NCI-H1048 (cell line): Measurements from ENCODE around the gene WDR17.
"Not testable (repeated sequence)": the region's sequence is repeated elsewhere in the genome, so short reads cannot be mapped to it uniquely, and the experiment has no call there.

Experiments
- DNase-seq: peaks from one replicate; lab custom pipeline; 2025; lab: John Stamatoyannopoulos, UW

WDR17 gene

DNA sequence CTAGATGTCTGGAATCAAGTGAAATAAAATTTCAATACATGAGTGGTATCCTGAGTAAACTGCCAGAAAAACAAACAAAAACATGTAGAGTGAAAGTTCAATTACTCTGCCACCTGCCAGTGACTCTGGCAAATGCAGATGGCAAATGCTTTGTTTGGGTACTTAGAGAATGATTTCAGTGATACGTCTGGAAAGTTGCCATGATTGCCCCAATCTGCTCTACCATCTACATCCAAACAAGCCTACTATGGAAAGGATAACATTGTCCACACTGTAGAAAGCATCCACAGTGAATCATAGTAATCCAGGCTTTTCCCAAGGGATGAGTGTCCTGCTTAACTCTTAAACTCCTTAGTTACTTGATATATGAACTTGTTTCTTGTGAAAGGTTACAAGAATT is 126.3 kb downstream of the WDR17 start:
- no peak for DNase-seq

- DNase-seq: no peak
Observed at GRCh38 chr4:176193126-176193525, 127.5 kb downstream of the WDR17 start.

DNA sequence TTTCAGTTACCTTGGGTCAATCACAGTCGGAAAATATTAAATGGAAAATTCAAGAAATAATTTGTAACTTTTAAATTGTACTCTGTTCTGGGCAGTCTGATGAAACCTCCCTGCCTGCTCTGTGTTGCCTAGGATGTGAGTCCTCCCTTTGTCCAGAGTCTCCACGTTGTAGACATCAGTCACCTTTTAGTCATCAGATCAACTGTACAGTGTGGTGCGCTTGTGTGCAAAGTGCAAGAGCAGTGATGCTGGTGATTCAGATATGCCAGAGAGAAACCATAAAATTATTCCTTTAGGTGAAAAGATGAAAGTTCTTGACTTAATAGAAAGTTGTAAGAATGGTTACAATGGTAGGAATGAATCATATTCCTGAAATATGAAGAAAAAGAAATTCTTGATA is 128.3 kb downstream of the WDR17 start:
- DNase-seq: no peak

DNA sequence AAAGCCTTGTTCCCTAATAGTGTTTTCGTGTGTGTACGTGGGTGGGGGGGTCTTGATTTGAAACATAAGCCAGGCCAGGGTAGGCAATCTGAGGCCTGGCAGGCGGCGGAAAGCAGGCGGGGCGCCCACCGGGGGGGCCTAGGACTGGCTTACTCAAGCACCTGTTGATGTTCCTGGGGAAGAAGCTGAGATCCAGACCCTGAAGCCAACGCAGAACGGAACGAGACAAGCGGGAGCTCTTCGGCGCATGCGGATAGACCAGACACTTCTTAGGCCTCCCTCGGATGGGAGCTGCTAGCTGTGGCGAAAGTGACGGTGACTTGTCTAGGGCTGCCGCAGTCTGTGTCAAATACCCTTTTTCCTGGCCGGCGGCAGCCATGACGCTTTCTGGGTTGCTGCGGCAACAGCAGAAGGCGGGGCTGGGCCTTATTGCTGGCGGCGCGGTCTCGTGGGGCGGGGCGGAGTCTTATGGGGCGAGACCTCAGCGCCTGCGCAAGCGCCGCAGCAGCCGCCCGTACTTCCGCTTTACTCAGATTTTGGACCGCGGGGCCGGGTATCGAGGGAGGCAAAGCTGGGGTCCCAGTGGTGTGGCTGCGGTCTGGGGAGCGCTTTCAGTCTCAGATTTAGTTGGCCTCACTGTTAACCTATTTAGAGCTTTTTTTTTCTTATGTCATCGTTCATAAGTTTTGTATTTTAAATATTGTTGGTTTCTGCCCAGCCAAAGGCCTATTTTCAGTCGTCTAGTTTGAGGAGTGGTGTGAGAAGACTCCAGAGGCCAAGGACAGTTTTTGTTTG is 129.7 kb downstream of the WDR17 start, which contains the start of gene SPATA4:
Gene SPATA4, minus strand, starts transcription at position 402 of the 795 bp plus-strand sequence. Its CDS starts 23 bp downstream, at position 379.
- peak; percentile 32 for DNase-seq

DNA sequence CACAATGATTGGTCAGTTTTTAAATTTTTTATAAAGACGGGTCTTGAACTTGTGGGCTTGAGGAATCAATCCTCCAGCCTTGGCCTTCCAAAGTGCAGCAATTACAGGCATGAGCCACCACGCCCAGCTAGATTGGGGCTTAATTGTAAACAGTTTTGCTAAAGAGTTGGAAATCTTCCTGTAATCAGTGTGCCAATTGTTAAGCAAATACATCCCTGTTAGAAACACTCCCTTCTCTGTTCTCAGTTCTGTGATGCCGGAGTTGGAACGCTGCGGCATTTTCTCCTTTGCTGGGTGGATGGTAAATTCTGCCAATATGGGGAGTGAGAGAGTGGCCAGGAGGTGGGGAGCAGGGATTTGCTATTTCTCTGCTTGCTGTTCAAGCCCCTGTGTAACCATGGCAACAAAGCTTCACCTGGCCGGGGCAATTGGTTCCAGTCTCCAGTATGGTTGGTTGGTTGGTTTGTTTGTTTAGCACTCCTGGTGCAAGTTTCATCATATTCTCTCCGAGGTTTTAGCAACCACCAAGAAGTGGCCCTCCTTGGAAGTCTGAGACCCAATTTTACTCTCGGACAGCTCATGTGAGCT is 132.8 kb downstream of the WDR17 start:
- DNase-seq: no peak

DNA sequence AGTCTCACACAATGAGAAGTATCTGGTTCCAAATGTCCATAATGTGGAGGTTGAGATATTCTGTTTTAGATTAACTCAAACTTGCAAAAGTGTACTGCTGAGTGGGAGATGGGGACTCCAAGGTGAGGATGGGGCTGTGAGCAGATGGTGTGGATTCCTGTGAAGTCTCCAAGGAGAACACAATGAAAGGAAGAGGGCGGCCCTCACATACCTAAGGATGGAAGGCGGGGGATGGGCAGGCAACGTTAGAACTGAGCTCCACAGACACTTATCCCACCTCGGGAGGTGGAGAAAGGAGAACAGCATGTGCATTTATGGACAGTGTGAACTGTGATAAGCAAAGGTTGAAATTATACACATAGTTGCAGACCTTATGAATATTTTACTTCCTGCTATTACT is 139.7 kb downstream of the WDR17 start:
- DNase-seq: no peak

DNA sequence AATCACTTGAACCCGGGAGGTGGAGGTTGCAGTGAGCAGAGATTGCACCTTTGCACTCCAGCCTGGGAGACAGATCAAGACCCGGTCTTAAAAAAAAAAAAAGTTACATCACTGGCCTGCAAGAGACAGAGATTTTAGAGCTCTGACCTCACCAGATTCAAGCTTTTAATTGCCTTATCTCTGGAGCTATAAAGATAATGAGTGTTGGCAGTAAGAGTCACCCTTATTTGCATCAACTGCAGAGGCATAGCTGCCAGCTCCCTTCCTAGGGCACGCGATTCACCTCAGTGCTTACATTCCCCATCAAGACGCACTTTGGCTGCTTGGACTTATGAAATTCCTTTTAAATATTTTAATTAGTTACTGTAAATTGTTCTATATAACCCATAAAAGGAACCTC is 142.2 kb downstream of the WDR17 start:
- DNase-seq: peak; percentile 21

- no peak for DNase-seq
Observed at GRCh38 chr4:176209535-176209934, 143.9 kb downstream of the WDR17 start.

DNA sequence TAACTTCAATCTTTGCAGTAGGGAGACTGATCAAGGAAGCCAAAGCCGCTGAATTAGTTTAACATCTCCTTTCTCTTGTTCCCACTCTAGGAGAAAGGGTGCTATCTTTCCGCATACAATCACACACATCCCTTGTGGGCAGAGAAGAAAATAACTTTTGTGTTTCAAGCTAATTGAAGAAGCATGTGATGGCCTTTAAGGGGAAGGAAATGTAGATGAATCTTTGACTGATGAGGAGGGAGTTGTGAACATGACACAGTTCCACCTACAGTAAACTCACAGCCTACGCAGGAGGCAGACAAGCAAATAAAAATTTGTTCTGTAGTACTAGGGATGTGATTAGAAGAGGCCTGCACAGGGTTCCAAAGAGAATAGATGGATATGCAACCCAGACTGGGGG is 144.5 kb downstream of the WDR17 start:
- DNase-seq: no peak

- DNase-seq: no peak
Observed at GRCh38 chr4:176210579-176211296, 145.1 kb downstream of the WDR17 start.

DNA sequence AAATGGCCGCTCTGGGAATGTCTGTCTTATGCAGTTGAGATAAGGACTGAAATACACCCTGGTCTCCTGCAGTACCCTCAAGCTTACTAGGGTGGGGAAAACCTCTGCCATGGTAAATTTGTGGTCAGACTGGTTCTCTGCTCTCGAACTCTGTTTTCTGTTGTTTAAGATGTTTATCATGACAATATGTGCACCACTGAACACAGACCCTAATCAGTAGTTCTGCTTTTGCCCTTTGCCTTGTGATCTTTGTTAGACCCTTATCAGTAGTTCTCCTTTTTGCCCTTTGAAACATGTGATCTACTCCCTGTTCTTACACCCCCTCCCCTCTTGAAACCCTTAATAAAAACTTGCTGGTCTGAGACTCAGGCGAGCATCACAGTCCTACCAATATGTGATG is 146.7 kb downstream of the WDR17 start:
- not testable (repeated sequence) for DNase-seq

- no peak for DNase-seq
Observed at GRCh38 chr4:176217510-176217909, 151.9 kb downstream of the WDR17 start.

- DNase-seq: no peak
Observed at GRCh38 chr4:176222149-176222548, 156.5 kb downstream of the WDR17 start.

GRCh38 chr4:176223561-176223960 is 157.9 kb downstream of the WDR17 start:
- no peak for DNase-seq

- no peak for DNase-seq
Observed at GRCh38 chr4:176226736-176227135, 161.1 kb downstream of the WDR17 start.

GRCh38 chr4:176229645-176230044 is 164.0 kb downstream of the WDR17 start:
- DNase-seq: no peak
